Iris pigment epithelial cell (primary cell): ENCODE data around the gene DMD.
A peak's percentile ranks its signal among the peaks of the same experiment; 100 is the strongest.

Experiments
- DNase-seq: peaks from one replicate; pipeline ENCODE4 v3.0.0-alpha.2; 2011; ENCODE audit warnings: low read depth

DMD gene

DNA sequence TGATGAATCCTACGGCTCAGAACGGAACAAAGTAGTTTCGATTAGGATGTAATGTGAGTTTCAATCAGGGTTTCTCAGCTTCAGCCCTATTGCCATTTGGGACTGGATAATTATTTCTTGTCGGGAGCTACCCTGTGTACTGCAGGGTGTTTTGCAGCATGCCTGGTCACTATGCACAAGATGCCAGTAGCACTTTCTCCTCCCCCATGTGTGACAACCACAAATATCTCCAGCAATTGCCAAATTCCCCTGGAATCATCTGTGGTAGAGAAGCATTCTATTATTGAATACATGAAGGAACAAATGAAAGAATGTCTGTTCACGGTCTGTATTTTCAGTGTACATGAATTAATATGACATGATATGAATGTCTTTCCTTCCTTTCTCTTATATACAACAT, 1356.6 kb downstream of the DMD start:
- no peak for DNase-seq

DNA sequence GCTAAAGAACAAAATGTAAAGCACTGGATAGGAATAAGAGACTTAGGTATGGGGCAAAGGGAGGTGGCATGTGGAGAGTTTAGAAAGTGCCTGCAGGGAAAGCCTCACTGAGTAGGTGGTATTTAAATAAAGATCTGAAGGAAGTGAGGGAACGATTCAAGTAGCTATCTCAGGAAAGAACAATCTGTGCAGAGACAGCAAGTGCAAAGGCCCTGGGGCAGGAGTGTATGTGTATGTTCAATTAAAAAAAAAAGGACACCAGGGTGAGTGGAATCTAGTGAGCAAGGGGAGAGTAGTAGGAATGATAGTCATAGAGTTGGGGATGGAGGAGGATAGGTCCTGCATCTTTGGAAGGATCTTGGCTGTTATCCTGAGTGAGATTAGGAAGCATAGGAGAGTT, 1359.6 kb downstream of the DMD start:
- no peak for DNase-seq

- no peak for DNase-seq
Observed at GRCh38 chrX:31847773-31848172, 1363.6 kb downstream of the DMD start.

DNA sequence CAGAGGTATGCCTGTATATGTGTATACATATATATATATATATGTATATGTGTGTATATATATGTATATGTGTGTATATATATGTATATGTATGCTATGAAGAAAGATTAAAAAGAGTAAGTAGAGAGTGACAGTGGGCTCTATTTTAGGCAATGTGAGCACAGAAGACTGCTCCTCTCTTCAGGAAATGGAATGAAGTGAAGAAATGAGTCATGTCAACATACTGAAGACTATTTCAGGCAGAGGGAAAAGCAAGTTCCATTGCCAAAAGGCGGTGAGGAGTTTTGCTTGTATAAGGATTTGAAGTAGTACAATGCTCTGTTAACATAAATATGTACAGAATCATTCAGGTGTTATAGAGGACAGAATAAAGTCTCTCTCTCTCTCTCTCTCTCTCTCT, 1366.3 kb downstream of the DMD start:
- DNase-seq = peak; percentile 6

DNA sequence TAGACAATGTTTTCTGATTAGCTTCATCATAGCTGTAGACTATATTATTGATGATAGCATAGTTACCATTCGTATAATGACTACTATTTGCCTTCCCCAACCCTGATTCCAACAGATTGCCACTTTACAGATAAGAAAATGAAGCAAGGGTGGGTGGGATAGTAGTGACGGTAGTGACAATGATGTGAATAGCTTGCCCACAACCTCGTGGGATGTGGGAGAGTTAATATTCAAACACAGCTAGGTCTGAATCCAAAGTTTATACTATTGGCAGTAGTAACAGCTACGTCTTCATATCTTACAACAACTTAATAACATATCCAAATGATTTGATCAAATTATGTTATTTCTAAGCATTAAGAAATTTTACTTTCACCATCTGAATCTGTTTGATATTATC, 1372.7 kb downstream of the DMD start:
- DNase-seq = no peak

GRCh38 chrX:31837445-31838049, 1373.8 kb downstream of the DMD start:
- DNase-seq = no peak

DNA sequence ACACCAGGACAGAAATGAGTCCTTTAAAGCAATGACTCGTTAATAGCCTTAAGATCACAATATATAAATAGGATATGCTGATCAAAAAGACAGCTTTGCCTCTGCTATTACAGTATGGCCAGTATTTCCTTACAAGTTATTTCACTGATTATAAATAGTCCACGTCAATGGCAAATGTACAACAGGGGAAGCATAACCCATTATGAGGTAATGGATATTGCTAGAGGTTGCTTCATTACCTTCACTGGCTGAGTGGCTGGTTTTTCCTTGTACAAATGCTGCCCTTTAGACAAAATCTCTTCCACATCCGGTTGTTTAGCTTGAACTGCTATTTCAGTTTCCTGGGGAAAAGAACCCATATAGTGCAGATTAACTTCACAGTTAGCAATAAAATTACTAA, 1374.9 kb downstream of the DMD start:
- no peak for DNase-seq

- no peak for DNase-seq
Observed at GRCh38 chrX:31832263-31832662, 1379.1 kb downstream of the DMD start.

GRCh38 chrX:31820430-31821210, 1390.7 kb downstream of the DMD start:
- DNase-seq = no peak

- DNase-seq = no peak
Observed at GRCh38 chrX:31819455-31819854, 1391.9 kb downstream of the DMD start.

- no peak for DNase-seq
Observed at GRCh38 chrX:31811106-31811505, 1400.2 kb downstream of the DMD start.

- DNase-seq = peak; percentile 3
Observed at GRCh38 chrX:31808357-31808756, 1403.0 kb downstream of the DMD start.

GRCh38 chrX:31807165-31807564, 1404.2 kb downstream of the DMD start:
- DNase-seq = no peak

GRCh38 chrX:31805781-31806180, 1405.6 kb downstream of the DMD start:
- DNase-seq = no peak

- no peak for DNase-seq
Observed at GRCh38 chrX:31800219-31800618, 1411.1 kb downstream of the DMD start.

DNA sequence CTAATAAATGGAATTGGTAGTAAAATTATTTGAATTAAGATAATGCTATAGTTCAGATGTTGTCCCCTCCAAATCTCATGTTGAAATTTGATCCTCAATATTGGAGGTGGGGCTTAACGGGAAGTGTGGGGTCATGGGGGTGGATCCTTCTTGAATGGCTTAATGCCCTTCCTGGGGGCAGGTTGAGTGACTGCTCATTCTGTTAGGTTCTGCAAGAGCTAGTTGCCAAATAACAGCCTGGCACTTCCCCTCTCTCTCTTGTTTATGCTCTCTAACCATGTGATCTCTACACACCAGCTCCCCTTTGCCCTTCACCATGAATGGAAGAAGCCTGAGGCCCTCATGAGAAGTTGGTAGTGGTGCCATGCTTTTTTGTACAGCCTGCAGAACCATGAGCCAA, 1414.7 kb downstream of the DMD start:
- DNase-seq = no peak

DNA sequence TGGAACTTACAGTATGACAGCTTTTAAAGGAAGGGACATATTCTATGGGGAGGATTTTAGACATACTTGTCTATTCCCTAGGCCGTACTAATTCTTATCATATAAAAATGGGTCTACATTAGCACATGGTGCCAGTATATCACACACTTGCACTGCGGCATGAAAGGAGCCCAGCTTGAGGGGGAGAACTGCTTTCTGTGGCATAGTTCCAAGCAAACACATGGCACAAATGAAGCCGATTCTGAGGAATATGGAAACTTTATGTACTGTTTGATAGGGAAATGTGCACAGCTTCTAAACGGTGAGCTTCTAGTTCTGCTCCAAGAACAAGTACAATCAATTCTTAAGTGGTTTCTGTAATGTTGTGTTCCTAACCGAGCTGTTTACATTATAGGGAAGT, 1463.9 kb downstream of the DMD start:
- no peak for DNase-seq

GRCh38 chrX:31743004-31743403, 1468.3 kb downstream of the DMD start:
- DNase-seq = no peak

- no peak for DNase-seq
Observed at GRCh38 chrX:31717474-31717873, 1493.9 kb downstream of the DMD start.

- DNase-seq = no peak
Observed at GRCh38 chrX:31715675-31716074, 1495.7 kb downstream of the DMD start.

DNA sequence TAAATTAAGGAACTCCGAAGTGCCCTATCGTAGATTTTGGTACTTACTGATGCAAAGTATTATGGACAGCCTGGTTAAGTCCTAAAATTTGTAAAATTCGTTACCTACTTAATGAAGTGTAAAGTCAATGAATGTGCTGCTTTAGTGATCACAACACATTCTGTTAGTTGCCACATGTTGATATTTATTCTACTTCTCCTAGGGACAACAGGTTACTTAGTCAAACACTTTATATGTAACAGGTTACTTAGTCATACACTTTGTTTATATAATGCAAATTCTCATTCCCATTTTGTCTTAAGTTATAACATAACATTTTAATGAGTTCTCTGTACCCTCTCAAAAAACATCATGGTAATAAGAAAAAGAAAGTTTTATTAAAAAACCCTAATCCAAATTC, 1496.6 kb downstream of the DMD start:
- no peak for DNase-seq

- DNase-seq = no peak
Observed at GRCh38 chrX:31713120-31713519, 1498.2 kb downstream of the DMD start.

- no peak for DNase-seq
Observed at GRCh38 chrX:31711166-31711565, 1500.2 kb downstream of the DMD start.

GRCh38 chrX:31708116-31708515, 1503.2 kb downstream of the DMD start:
- DNase-seq = no peak
